GM12892 (cell line): Measurements from ENCODE around the gene IPO13.

Source experiments
- POLR2A ChIP-seq: IDR thresholded peaks from 2 replicates; pipeline ENCODE4 v1.6.1; 2011; ENCODE audit warnings: low read depth, low read length, control low read depth
- POLR2AphosphoS5 ChIP-seq: IDR thresholded peaks from 2 replicates; pipeline ENCODE4 v1.6.1; 2011; ENCODE audit warnings: low read depth, low read length, control low read depth

- TF ChIP-seq POLR2A: no peak
- TF ChIP-seq POLR2AphosphoS5: no peak
These were observed 50.0 kb downstream of the IPO13 start for GRCh38 chr1:43996733-43997115.
